K562 (cell line): Measurements from ENCODE around the gene ACP5. TPM values are rescaled to one million over a fixed set of nuclear protein-coding genes. Genes with fewer than 3 reads are reported as not detected.

ENCODE experiments used
- CREB3L1 ChIP-seq: fragments of 450-650 bp; IDR thresholded peaks from 2 replicates; pipeline ENCODE4 v1.6.1; 2014; ENCODE audit warnings: low read depth, mild to moderate bottlenecking, moderate library complexity, borderline replicate concordance
- E2F8 ChIP-seq: fragments of 450-650 bp; IDR thresholded peaks from 2 replicates; pipeline ENCODE4 v1.7.1; 2018; ENCODE audit warnings: mild to moderate bottlenecking, low read depth; ENCODE audit not compliant: partially characterized antibody
- EP400 ChIP-seq: fragments of 450-650 bp; IDR thresholded peaks from 2 replicates; pipeline ENCODE4 v1.6.1; 2017; ENCODE audit warnings: antibody characterized with exemption, mild to moderate bottlenecking, moderate library complexity
- EWSR1 ChIP-seq: fragments of 450-650 bp; IDR thresholded peaks from 2 replicates; pipeline ENCODE4 v1.6.1; 2018; ENCODE audit warnings: borderline replicate concordance, mild to moderate bottlenecking, low read depth, moderate library complexity; ENCODE audit not compliant: partially characterized antibody
- KAT8 ChIP-seq: fragments of 450-650 bp; IDR thresholded peaks from 2 replicates; pipeline ENCODE4 v1.6.1; 2016; ENCODE audit warnings: low read depth, mild to moderate bottlenecking
- MBD2 ChIP-seq: sonication (generic); IDR thresholded peaks from 2 replicates; pipeline ENCODE4 v1.6.1; 2016; ENCODE audit warnings: low read depth, borderline replicate concordance
- MYBL2 ChIP-seq, 2 experiments: fragments of 450-650 bp in 1 of 2; sonication (generic) in 1 of 2; formaldehyde crosslinking in 1 of 2; IDR thresholded peaks; 2 replicates each; pipeline versions ENCODE4 v1.6.1 to v1.8.1; 2017 to 2022; ENCODE audit warnings: borderline replicate concordance in 1 of 2, inconsistent platforms in 1 of 2, low read depth in 1 of 2, mild to moderate bottlenecking in 1 of 2, missing genetic modification reagents in 1 of 2, moderate library complexity in 1 of 2
- NCOA2 ChIP-seq, 2 experiments: fragments of 450-650 bp; IDR thresholded peaks; 2 replicates each; pipeline ENCODE4 v1.6.1; 2018; ENCODE audit warnings: mild to moderate bottlenecking in 2 of 2, moderate library complexity in 1 of 2; ENCODE audit not compliant: partially characterized antibody in 2 of 2
- NFXL1 ChIP-seq: fragments of 450-650 bp; formaldehyde crosslinking; IDR thresholded peaks from 2 replicates; pipeline ENCODE4 v1.4.0; 2021; ENCODE audit warnings: mild to moderate bottlenecking
- RB1 ChIP-seq: fragments of 450-650 bp; IDR thresholded peaks from 2 replicates; pipeline ENCODE4 v1.6.1; 2017; ENCODE audit warnings: low read depth, mild to moderate bottlenecking
- SIN3A ChIP-seq, 2 experiments: fragments of 150-350 bp in 1 of 2; IDR thresholded peaks; 2 replicates each; pipeline ENCODE4 v1.6.1; 2011 to 2016; ENCODE audit warnings: borderline replicate concordance in 2 of 2, low read depth in 2 of 2, low read length in 2 of 2, mild to moderate bottlenecking in 2 of 2, moderate library complexity in 2 of 2; ENCODE audit not compliant: control insufficient read depth in 1 of 2
- SMAD1 ChIP-seq: fragments of 150-350 bp; IDR thresholded peaks from 2 replicates; pipeline ENCODE4 v1.6.1; 2014; ENCODE audit warnings: low read length, low read depth; ENCODE audit not compliant: partially characterized antibody
- SMARCB1 ChIP-seq: IDR thresholded peaks from 2 replicates; pipeline ENCODE4 v1.6.1; 2011; ENCODE audit warnings: improper control_type of control experiment, low read depth; ENCODE audit not compliant: insufficient read length
- TAF7 ChIP-seq: fragments of 450-650 bp; IDR thresholded peaks from 2 replicates; pipeline ENCODE4 v1.6.1; 2016; ENCODE audit warnings: missing genetic modification characterization, missing compliant biosample characterization
- TEAD4 ChIP-seq, 2 experiments: sonication (generic) in 1 of 2; formaldehyde crosslinking in 1 of 2; IDR thresholded peaks; 2 replicates each; pipeline versions ENCODE4 v1.6.1 to v1.8.0; 2012 to 2022; ENCODE audit warnings: borderline replicate concordance in 1 of 2, inconsistent platforms in 1 of 2, low read length in 1 of 2, mild to moderate bottlenecking in 1 of 2, missing genetic modification reagents in 1 of 2
- ZNF140 ChIP-seq: fragments of 250-450 bp; sonication (Bioruptor Pico); IDR thresholded peaks from 2 replicates; pipeline ENCODE4 v1.8.0; 2021; ENCODE audit warnings: moderate library complexity, mild to moderate bottlenecking, inconsistent platforms
- ZNF175 ChIP-seq: fragments of 200-800 bp; sonication (Bioruptor generic); IDR thresholded peaks from 2 replicates; pipeline ENCODE4 v1.6.1; 2016; ENCODE audit warnings: low read depth, mild to moderate bottlenecking, missing genetic modification characterization, missing compliant biosample characterization
- ZNF277 ChIP-seq: fragments of 250-450 bp; sonication (Bioruptor Pico); IDR thresholded peaks from 2 replicates; pipeline ENCODE4 v1.8.0; 2022; ENCODE audit warnings: inconsistent platforms, mild to moderate bottlenecking, moderate library complexity, borderline replicate concordance
- ZNF589 ChIP-seq: fragments of 200-800 bp; sonication (Bioruptor generic); IDR thresholded peaks from 2 replicates; pipeline ENCODE4 v1.6.1; 2016; ENCODE audit warnings: low read depth, missing genetic modification characterization, missing compliant biosample characterization
- polyA plus RNA-seq, 8 experiments: library from polyadenylated mRNA; depleted of rRNA in 4 of 8; stranded (reverse) in 5 of 8; unstranded in 3 of 8; fragments of >200 nt; fragmentation: Nextera tagmentation in 2 of 8; fragmentation: Illumina TruSeq in 1 of 8; extraction: Ambion mirVana in 2 of 8; extraction: Trizol in 1 of 8; gene quantifications; 2 replicates each; pipeline versions ENCODE4 v1.2.1 to v1.2.3, GENCODE V29; 2011 to 2014; ENCODE audit warnings: inconsistent platforms in 1 of 8, missing spikeins in 1 of 8
- total RNA-seq, 7 experiments: library from RNA; depleted of rRNA in 6 of 7; stranded (reverse); fragments of >200 nt in 6 of 7; fragmentation: Illumina TruSeq in 2 of 7; extraction: Trizol in 2 of 7; gene quantifications; 2 replicates each; pipeline versions ENCODE4 v1.2.1 to v1.2.3, GENCODE V29; 2011 to 2021; ENCODE audit warnings: low replicate concordance in 1 of 7

The ACP5 gene
- total and polyA plus RNA-seq, 9 of the 15 experiments (the other 6 are each of a cell fraction or from before 2014, with no cell fraction given) = 0.06 to 1.1 (median 0.31) TPM; not detected in 1

GRCh38 chr19:11528551-11529341, 48.7 kb downstream of the ACP5 start, which contains the start of gene ECSIT (continued):
- TF ChIP-seq RB1 (peak; percentile 48; the same call in 1 of the 2 replicates), MYBL2 (IDR thresholded peaks at IDR 0.05; ENCODE audit: low read depth) (no peak), MYBL2 (CRISPR knock-in tag; IDR thresholded peaks at IDR 0.05; ENCODE audit: borderline replicate concordance) (no peak), NCOA2 (IDR thresholded peaks at IDR 0.05; ENCODE audit: partially characterized antibody in 2 of 2) (no peak), EWSR1 (no peak), ZNF277 (CRISPR knock-in tag) (no peak), KAT8 (peak; percentile 41; the same call in 1 of the 2 replicates), ZNF589 (no peak), EP400 (peak; percentile 93), TAF7 (tag) (0 out of 2 replicates have a peak, but pooled peaks have one; percentile 39), ZNF175 (no peak; the same call in 1 of the 2 replicates), CREB3L1 (peak; percentile 63), SMAD1 (no peak), SIN3A (IDR thresholded peaks at IDR 0.05; ENCODE audit: borderline replicate concordance in 2 of 2, control insufficient read depth in 1 of 2, low read depth in 2 of 2, low read length in 2 of 2) (peak; percentile 99), NFXL1 (CRISPR knock-in tag) (no peak), ZNF140 (CRISPR knock-in tag) (no peak), E2F8 (peak; percentile 46), MBD2 (peak; percentile 86), SMARCB1 (peak; percentile 67), TEAD4 (IDR thresholded peaks at IDR 0.05; ENCODE audit: low read length) (peak; percentile 55), TEAD4 (CRISPR knock-in tag; IDR thresholded peaks at IDR 0.05; ENCODE audit: borderline replicate concordance) (peak; percentile 59; the same call in 1 of the 2 replicates)
